LNCaP clone FGC (cell line): ENCODE data around the gene MED13L.

ENCODE experiments used
- DNase-seq: peaks from one replicate; pipeline ENCODE4 v3.0.0-alpha.2; 2011; ENCODE audit warnings: low read depth
- H3K4me3 ChIP-seq: 2 replicates; pipeline ENCODE4 v1.5.1; 2011; ENCODE audit warnings: mild to moderate bottlenecking, low read depth, low read length, control low read depth
- TF ChIP-seq, protein P1 (sequence below): IDR thresholded peaks from 2 replicates; pipeline ENCODE4 v1.5.1; 2012; ENCODE audit warnings: mild to moderate bottlenecking; ENCODE audit not compliant: control insufficient read depth, insufficient read depth; ENCODE audit errors: extremely low read depth

Gene MED13L

DNA sequence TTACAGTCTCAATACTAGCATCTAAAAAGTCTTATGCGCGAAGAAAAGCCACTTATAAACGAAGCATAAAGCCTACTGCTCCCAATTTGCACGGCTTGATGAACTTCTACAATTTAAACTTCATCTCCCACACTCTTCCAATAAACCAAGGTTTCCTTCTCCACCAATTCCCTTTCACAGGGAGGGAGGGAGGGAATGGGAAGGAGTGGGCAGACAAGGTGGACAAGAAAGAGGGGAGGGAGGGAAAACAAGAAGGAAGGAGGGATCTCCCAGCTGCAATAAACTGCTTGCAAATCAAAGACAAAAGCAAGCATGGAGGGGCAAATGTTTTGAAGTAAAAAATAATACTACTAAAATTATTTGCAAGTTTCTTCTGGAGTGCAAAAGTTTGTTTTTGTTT is 64.5 kb downstream of the MED13L start:
- H3K4me3 ChIP-seq = no peak overlapping the region
- TF ChIP-seq, protein P1, sequence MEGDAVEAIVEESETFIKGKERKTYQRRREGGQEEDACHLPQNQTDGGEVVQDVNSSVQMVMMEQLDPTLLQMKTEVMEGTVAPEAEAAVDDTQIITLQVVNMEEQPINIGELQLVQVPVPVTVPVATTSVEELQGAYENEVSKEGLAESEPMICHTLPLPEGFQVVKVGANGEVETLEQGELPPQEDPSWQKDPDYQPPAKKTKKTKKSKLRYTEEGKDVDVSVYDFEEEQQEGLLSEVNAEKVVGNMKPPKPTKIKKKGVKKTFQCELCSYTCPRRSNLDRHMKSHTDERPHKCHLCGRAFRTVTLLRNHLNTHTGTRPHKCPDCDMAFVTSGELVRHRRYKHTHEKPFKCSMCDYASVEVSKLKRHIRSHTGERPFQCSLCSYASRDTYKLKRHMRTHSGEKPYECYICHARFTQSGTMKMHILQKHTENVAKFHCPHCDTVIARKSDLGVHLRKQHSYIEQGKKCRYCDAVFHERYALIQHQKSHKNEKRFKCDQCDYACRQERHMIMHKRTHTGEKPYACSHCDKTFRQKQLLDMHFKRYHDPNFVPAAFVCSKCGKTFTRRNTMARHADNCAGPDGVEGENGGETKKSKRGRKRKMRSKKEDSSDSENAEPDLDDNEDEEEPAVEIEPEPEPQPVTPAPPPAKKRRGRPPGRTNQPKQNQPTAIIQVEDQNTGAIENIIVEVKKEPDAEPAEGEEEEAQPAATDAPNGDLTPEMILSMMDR = no peak
- DNase-seq = no peak

DNA sequence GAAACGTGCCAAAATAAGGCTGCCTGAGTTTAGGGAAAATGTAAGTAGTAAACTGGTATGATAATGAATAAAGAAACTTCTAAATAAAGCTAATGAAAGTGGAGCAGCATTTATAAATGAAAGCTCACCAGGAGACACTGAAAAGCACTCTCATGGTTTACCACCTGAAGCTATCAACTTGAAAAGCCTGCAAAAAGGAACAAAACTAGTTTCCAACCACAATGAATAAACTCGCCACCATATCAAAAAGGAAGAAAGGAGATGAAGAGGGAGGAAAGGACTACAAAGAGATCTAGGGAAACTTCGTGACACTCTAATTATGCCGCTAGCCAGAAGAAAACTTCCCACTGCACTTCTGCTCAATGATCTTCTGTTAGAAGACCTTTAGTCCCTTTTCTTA is 66.7 kb downstream of the MED13L start:
- H3K4me3 ChIP-seq = no peak overlapping the region
- no peak for DNase-seq
- TF ChIP-seq, protein P1 = no peak

DNA sequence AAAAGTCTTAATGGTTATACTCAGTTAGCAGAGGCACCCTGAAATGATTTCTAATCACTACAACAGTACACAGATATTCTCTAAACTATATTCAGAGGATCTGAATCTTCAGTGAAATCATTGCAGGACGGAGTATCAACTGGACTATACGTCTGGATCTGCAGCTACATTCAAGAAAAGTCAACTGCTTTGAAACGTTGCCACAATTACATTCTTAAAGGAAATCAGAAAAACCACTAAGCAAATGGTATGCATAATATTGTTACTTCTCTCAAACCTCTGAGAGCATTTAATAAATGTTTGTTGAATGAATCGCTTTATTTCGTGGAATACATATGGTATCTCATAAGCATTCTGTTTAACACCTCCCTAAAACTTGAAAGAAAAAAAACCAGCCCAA is 67.4 kb downstream of the MED13L start:
- H3K4me3 ChIP-seq = no peak overlapping the region
- TF ChIP-seq, protein P1 = no peak
- DNase-seq = no peak

DNA sequence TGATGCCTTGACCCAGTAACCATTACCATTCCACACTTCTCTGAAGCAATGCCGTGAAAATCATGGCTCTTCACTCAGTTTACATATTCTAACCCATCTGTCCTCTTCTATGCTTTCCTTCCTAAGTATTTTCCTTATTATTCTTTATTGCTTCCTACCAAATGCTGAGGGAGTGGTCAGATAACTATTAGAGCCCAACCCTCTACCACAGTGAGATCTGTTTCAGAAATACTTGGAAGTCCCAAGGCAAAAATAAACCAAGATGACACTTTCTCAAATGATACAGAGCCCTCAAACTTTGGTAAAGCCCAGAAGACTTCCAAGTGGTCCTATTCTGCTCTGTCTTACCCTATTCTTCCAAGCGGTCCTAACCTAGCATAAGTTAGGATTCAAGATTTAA is 68.0 kb downstream of the MED13L start:
- DNase-seq = no peak
- TF ChIP-seq, protein P1 = no peak
- no peak overlapping the region for H3K4me3 ChIP-seq

DNA sequence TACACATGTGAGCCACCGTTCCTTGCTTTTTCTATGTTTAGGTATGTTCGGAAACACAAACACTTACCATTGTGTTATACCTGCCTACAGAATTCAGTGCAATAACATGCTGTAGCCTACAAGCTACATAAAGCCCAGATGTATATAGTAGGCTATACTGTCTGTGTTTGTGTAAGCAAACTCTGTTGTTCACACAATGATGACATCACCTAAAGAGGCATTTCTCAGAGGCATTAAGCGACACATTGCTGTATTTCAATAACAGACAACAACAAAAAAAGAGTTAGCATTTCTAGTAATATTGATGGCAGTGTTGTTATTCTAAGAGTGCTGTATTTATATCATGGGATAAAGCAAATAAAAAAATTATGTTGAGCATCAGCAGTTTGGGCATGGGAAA is 70.2 kb downstream of the MED13L start:
- no peak for DNase-seq
- H3K4me3 ChIP-seq = no peak overlapping the region
- TF ChIP-seq, protein P1 = no peak

DNA sequence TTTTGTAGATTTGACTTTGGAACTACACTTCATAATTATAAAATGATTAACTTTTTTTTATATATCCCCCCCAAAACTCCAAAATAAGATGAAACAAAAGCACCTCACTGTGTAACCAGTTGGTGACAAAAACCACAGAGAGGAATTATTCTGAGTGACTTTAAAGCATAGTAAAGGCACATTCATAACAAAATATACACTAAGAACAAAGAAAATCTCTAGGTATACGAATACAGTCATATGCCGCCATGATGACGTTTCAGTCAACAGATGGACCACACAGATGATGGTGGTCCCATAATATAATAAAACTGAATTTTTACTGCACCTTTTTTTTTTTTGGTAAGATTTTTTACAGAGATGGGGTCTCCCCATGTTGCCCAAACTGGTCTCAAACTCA is 70.7 kb downstream of the MED13L start:
- H3K4me3 ChIP-seq = no peak overlapping the region
- TF ChIP-seq, protein P1 = no peak
- DNase-seq = no peak

DNA sequence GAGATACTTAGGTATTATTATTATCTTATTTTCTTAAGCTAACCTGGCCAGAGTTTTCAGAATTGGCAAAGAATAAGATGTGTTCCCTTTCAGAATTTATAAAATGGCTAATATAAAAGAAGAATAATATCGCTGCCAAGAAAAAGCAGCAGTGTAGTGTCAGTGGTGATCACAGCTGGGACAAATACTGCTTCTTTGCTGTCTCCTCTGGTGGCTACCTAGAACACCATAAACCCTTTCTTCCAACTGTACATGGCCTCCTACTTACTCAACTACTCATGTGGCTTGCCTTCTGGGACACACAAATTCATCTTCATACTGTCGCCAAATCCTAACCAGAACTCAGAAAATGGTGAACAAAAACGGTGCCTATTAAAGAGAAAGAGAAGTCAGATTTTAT is 72.7 kb downstream of the MED13L start:
- DNase-seq = no peak
- H3K4me3 ChIP-seq = no peak overlapping the region
- TF ChIP-seq, protein P1 = no peak
